ENCODE results near the gene ADCY10.

GRCh38 chr1:167792188-167792565 is 121.8 kb downstream of the ADCY10 start:
- TF ChIP-seq CTCF (IDR thresholded peaks at IDR 0.05; ENCODE audit: insufficient read depth, low read depth, low read length), result no peak
- TF ChIP-seq EZH2 (IDR thresholded peaks at IDR 0.05; ENCODE audit: insufficient read depth, low read length), result no peak
